CD4-positive, alpha-beta T cell treated with Interleukin-6 at 100 ng/mL for 8 hours (primary cell): ENCODE results near the gene CNTNAP5.

Experiments used
- DNase-seq: peaks from one replicate; pipeline ENCODE4 v3.0.0-alpha.2; 2020; ENCODE audit warnings: mixed read lengths, low spot score

Gene CNTNAP5

DNA sequence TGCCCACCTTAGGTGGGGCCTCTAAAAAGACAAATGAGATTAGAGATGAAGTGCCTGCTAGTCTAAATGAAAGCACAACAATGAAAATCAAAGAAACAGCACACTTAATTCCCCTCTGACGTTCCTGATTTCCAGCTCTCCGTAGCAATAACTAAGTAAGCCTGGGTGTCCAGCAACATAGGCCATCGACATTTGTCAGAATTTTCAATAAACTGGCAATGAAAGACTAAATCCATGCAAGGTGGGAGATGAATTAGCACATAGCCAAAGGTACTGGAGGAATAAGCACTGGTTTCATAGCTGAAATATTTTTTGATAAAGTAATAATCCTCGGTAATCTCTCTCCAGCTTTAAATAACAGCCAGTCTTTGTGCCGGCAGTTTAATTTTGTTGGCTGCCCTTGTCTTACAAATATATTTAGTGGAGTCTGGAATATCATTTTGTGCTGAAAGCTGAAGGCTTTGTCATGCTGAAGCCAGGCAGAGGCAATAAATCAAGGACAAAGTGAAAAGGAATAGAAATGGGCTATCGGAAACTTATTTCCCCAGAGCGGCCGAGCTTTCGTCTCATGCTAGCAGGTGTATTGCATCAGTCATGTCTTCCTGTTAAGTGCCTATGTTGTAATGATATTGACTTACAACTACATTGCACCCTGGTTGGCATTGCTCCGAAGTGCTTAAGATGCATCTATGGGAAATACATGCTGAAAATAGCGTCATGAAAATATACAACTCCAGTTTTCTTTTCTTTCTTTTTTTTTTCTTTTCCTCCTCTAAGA lies 790.1 kb downstream of the CNTNAP5 start:
- DNase-seq, result no peak

DNA sequence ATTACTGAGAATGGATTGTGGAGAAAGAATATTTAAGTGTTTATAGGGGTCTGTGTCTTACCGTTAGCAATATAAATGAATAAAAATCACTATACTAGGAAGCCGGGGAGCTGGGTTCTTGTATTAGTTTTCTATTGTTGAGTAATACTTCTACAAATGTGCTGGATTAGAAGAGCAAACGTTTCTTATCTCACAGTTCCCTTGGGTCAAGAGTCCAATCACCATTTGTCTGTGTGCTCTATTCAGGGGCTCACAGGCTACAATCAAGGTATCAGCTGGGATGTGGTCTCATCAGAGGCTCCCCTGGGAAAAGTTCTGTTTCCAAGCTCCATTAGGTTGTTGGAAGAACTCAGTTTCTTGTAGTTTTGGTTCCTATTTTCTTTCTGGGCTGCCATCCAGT lies 790.9 kb downstream of the CNTNAP5 start:
- no peak for DNase-seq

DNA sequence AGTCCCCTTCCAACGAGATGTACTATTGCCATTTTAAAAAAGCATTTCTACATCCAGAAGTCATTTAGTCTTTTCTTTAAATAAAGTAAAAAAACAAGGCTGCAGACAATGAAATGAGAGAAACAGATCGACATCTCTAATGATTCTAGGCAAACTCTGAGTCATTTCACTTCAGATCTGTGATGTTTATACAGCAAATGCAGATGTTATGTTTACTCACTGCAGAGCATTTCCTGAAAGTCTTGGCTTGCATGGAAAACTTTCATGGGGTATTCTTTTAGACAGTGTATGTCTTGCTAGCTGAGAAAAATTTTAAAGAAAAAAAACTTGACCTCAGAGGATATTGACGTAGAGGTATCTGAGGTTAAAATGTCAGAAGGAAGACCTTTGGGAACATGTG lies 797.4 kb downstream of the CNTNAP5 start:
- no peak for DNase-seq

DNA sequence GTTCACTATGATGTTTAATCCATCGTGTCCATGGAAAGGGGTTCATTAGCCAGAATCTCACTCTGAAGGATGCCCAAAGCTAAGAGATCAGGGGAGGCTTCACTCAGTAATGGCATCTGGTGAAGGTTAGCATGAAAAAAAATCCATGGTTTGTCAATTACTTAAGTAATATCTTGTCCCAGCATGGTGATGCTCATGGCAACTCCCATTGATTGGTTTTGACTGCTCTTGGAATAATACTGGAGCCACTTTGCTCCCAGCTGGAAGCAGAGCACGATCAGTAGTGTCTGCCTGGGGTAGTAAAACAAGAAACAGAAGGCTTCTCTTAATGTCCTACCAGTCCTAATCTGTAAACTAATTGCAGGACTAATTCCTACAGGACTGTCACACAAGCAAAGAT lies 799.4 kb downstream of the CNTNAP5 start:
- no peak for DNase-seq

DNA sequence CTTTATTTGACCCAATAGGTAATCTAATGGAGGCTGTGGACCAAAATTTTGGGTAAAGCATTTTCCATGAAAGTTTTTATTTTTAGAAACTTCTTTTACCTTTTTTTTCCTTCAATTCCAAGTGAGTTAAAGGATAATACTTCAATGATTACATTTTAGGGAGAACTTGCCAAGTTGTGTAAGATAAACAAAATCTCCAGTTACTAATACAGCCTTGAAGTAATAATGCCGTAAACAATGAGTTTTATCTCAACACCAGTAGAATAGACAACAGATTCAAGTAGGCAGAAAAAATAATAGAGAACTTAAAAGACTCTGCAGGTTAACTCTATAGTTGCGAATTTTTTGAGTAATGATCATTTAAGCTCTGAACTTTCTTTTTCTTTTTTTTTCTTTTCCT lies 807.4 kb downstream of the CNTNAP5 start:
- DNase-seq, result no peak

DNA sequence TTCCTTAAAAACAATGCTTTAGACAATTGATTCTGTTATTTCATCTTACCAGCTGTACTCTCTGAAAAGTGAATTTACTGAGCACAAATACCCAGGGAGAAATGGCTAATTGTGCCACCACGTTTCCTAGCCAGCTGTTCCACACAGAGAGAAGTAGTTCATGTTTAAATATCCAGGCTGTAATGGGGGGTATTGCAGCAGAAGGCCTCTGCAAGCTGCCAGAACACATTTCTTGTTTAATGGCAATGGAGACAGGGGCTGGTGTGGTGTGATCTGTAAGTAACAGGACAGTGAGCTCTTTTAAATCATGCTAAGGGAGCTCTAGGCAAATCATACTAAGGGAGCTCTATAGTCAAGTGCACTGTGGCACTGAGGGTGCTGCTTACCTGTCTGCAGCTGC lies 809.2 kb downstream of the CNTNAP5 start:
- DNase-seq, result no peak

DNA sequence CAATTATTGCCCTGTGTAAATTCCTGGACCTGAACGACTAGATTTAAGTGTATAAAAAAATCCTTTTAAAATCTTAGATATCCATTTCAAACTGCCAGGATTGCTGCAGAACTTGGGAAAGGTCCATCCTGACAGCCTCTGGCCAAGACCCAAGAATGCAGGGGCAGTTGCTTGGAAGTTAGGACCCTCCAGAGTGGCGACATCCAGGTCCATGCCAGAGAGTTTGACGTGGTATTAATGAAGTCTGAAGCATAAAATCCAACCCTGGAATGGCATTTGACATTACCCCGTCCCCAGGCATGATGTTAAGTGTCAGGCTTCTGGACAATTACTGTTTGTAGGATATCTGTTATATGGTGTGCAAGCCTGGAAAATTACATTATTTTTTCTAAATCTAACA lies 810.2 kb downstream of the CNTNAP5 start:
- DNase-seq, result no peak

DNA sequence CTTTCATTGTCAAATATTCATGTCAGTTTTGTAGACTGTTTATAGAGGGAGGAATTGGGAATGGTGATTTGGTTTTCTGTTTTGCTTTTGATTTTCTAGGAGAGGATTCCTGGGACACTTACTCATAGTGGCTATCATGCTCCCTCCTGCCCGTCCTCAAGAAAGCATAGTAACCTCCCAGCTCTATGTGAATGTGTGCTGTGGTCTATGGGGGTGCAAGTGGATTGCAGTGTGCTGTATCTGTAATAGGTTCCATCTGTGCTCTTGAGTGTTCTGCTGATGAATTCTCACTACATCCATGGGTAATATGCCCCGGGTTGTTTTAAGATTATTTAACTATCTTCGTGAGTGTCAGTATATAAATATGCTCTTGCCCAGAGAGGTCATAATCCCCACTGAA lies 811.3 kb downstream of the CNTNAP5 start:
- DNase-seq, result no peak

DNA sequence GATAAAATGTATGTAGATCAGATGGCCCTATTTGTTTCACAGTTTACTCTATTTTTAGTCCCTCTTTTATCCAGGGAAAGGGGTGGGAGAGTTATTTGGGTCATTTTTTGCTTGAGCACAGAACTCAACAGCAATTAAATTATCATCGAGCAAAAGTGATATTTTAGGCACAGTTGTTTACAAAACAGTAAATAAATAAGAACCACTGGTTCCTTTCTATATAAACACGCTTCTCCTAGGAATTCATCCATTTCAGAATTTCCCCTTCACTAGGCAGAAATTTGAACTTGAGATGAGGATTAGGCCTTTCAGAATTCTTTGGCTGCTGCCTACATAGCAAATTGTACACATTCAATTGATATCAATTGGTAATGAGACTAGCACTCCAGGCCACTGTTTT lies 812.4 kb downstream of the CNTNAP5 start:
- no peak for DNase-seq

DNA sequence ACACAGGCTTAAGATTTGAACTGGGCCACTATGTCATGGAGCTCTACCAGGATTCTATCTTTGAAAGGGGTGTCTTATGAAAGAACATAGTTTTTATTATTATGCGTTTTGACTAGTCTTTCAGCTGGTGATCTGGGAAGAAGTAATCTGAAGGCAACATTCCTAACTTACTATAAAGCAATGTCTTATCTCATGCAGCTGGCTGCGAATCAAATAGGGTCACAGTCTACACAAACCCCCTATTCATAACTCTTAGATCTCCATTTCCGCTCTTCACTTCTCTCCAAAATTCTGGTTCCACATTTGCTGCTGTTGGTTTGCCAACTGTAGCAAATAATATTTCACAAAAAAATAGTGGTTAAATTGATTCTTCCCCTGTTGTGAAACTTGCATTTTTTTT lies 813.3 kb downstream of the CNTNAP5 start:
- no peak for DNase-seq

DNA sequence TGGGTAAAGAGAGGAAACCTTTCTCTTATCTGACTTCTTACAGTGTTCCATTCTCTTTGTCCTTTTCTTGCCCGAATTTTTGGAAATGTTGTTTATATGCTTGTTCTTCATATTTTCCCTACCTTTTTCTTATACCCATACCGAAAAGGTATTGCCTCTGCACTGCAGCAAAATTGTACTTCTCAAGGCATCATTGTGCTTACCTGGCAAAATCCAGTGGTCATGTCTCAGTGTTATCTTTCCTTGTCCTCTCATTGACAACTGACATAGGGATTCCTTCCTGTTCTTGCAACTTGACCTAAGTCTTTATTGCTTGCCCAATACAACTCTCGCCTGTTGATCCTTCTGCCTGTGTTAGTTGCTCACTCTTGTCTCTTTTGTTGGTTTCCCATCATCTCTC lies 842.2 kb downstream of the CNTNAP5 start:
- no peak for DNase-seq

DNA sequence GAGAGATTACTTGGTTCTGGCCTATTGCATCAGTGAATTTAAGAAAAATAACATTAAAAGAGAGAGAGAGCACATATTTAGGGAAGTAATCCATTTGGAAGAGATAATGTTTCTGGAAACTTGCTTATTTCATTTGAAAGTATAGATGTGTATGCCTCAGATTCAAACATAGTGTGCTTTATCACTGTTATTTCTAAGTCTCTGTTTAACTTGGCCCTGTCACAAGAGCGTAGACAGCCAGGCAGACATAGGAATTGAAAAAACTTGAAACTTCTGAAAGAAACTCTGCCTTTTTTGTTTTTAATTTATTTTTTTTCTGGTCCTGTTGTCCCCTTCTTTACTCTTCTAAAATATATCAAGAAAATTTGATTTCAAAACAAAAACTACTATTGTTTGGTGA lies 849.1 kb downstream of the CNTNAP5 start:
- no peak for DNase-seq

DNA sequence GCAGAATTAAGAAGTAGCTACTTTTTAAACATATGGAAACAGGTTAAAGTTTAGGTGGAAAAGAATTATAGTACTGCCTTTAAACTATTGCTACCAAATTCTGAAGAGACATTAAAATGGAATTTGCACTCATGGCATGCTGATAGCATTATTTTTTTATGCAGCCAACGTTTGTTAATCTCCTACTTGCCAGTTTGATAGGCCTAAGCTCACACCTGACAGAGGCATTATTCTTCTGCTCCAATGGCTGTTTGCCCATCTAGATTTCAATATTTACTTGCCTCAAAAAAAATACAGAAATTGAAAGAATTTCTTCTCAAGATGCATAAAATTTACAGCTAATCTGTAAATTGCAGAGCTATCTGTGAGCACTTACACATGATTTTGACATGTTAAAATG lies 849.6 kb downstream of the CNTNAP5 start:
- DNase-seq, result no peak

DNA sequence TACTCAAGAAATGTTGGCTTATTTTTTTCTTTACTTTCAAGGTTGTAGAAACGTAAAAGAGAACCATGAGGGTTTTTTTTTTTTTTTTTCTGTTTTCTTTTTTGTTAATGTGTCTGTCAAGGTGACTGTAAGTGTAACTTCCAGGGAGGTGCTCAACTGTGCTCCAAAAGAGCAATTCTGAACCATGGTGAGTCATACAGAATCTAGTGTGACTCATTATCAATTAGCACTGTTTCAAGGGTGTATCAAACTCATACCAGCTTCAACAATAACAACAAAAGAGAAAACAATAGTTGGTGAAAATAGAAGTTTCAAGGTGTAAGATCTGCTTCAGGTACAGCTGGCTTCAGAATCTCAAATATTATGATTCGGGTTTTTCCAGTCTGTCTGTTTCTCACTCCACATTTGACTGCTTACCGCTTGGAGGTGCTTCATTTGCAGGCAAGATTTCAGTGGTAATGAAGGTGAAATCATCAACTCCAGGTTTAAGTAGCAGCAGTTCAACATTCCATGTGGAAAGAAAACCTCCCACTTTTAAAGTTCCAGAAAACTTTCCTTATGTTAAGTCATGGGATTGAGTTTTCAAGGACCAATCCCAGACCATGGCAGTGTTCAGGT lies 850.6 kb downstream of the CNTNAP5 start:
- no peak for DNase-seq

DNA sequence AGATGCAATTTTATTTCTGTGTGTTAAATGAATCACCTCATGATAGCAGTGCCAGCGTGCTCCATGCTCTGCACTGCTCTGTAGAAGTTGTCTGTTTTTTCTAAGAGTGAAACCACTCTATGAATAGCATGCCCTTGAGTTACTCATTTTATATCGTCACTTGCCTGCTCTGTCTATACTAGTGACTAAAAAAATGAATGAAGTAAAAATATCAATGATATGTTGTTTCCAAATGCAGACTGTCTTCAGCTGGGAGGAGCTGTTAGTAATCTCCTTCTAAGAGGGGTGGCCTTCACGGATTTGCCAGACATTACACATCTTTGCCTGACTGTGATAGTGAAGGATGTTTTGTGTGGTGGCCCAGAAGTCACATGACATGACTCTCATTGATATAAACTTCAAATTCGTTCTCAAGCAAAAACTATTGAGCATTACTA lies 852.1 kb downstream of the CNTNAP5 start:
- DNase-seq, result no peak

DNA sequence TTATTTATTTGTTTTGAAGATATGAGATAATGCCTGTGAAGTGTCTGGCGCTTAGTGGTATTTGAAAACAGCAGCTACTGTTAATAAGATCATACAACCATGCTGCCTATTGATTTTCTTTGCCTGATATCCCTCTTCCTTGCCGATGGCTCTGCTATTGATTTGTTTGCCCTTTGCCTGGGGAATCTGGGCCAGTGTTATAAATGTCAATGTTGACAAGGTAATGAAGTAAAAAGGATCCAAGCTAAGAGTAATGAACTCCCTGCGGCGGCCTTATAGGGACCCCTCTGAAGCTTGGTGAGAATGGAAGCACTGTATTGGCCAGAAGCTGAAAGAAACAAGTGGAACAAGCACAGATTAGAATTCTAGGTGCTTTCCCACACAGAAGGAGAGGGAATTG lies 854.6 kb downstream of the CNTNAP5 start:
- no peak for DNase-seq

DNA sequence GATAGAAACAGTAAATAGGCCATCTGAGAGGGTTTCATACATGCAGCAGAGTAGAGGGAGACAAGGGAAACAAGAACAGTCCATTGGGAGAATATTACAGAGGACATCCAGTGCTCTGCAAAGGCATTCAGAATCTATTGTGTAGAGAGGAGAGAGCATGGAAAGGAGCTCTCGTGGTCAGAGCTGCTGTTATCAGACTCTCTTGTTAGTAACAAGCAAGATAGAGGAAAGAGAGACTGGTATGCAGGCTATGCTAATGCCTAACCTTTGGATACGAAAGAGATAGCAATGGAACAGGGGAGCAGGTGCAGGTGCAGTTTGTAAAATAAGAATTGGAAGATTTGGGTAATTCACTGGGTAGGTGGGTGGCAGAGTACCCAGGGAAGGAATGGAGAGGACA lies 855.9 kb downstream of the CNTNAP5 start:
- DNase-seq, result no peak

DNA sequence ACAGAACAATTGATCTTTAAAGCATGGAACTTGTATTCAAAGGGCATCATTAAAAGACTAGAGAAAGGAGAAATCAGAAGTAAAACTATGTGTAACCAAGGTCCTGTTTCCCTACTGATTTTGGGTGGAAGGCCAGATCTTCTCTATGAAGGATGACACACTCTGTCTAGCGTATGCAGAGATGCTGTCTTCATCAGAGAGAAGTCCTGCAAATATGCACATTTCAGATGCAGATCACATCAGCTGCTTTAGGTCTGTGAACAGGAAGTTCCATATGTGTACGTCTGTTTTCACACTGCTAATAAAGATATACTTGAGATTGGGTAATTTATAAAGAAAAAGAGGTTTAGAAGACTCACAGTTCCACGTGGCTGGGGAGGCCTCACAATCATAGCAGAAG lies 857.3 kb downstream of the CNTNAP5 start:
- no peak for DNase-seq

DNA sequence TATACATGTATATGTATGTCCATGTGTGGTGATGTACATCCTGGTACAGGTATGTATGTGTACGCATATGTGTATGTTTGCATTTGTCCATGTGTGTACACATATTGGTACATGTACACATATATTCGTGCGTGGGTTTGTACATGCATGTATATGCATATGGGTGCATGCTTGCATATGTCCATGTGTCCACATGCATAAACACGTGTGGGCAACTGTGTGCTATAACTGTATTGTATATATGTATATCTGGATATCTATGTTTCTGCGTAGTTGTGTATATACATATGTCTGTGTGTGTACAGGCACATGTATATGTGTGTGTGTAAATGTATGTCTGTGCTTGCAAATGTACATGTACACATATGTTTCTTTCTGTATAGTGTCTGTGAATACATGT lies 858.5 kb downstream of the CNTNAP5 start:
- no peak for DNase-seq

DNA sequence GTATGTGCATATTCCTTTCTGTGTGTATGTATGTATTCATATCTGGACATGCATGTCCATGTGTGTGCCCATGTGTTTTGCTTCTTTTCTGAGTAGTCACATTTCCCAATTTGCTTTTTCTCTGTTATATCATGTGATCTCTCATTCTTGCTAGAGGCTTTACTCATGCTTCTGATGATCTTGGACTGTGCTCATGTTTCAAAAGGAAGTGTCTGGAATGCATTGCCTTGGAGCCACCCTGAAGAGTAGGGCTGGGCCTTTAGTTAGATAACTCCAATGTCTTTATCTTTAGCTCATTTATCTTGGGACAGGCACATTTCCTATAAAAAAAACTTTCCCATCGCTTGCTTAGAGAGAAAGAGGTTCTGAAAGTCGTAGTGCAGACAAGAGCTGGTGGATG lies 859.2 kb downstream of the CNTNAP5 start:
- no peak for DNase-seq

DNA sequence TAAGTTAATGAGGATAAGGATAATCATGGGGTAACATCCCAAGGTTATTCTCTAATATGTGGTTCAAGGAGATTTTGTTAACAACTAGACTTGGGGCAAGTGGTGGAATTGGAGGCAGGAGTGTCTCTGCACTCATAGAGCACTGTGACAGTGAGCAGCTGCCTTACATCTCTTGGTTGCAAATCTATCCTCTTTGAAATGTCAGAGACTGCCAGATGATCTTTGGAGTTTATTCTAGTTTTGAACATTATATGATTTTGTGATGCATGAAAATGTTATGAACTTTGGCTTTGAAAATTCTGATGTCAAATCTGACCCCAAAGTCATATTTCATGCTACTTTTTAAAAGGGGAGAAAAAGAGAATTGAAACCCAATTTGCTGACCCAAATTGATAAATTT lies 861.1 kb downstream of the CNTNAP5 start:
- DNase-seq, result no peak

DNA sequence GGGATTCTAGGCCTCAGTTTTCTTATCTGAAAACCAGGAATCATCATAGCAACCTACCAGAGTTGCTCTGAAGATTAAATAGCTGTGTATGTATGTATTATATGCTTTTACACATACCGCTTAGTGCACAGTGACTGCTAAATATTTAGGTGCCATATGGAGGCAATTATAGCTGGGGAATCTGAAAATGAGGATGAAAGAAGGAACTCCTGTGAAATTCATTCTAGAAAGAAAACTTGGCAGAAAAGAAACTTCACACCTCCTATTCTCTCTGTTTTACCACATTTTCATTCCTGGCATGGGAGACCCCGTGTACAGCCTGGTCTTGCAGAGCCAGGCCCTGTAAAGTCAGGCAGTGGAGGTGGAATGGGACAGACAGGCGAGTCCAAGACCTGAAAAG lies 862.4 kb downstream of the CNTNAP5 start:
- no peak for DNase-seq

DNA sequence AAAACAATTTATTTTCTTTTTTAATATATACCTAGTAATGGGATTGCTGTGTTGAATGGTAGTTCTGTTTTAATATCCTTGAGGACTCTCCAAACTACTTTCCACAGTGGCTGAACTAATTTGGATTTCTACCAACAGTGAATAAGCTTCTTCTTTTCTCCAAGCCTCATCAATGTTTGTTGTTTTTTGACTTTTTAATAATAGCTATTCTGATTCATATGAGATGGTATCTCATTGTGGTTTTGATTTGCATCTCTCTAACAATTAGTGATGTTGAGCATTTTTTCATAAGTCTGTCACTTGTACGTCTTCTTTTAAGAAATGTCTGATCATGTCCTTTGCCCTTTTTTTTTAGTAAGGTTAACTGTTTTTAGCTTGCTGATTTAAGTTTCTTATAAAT lies 863.3 kb downstream of the CNTNAP5 start:
- DNase-seq, result no peak

DNA sequence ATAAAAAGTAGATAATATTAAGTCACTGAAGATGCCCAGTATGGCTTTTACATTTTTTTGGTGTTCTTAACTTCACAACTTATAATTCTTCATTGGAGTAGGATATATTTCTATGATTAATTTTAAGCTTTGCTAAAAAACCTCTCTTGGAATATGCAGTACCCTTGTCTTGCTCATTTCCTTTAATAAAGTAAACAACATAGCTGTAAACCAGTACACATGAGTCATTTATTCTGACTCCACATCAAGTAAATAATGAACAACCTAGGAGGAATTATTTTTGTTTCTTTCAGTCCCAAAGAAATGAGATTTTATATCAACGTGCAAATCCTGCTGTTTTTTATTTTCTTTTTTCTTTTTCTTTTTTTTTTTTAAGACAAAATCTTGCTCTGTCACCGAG lies 869.1 kb downstream of the CNTNAP5 start:
- DNase-seq, result no peak
